Vagina (tissue), 2 donors: ENCODE measurements around the gene CXorf49.
"Not testable (repeated sequence)": the region's sequence is repeated elsewhere in the genome, so short reads cannot be mapped to it uniquely, and the experiment has no call there.

ENCODE experiments used
- POLR2A ChIP-seq, 2 donors: fragments of 450-650 bp; IDR thresholded peaks; one replicate each; pipeline ENCODE4 v1.6.1; 2017; ENCODE audit warnings: antibody characterized with exemption in 2 of 2, mild to moderate bottlenecking in 2 of 2, moderate library complexity in 2 of 2
- TF ChIP-seq, protein P1 (sequence below), 3 experiments: fragments of 450-650 bp in 2 of 3; fragments of 200-600 bp in 1 of 3; sonication (generic) in 1 of 3; IDR thresholded peaks; one replicate each; pipeline ENCODE4 v1.5.1; 2017 to 2019; ENCODE audit warnings: antibody characterized with exemption in 3 of 3, mild to moderate bottlenecking in 2 of 3, moderate library complexity in 2 of 3

DNA sequence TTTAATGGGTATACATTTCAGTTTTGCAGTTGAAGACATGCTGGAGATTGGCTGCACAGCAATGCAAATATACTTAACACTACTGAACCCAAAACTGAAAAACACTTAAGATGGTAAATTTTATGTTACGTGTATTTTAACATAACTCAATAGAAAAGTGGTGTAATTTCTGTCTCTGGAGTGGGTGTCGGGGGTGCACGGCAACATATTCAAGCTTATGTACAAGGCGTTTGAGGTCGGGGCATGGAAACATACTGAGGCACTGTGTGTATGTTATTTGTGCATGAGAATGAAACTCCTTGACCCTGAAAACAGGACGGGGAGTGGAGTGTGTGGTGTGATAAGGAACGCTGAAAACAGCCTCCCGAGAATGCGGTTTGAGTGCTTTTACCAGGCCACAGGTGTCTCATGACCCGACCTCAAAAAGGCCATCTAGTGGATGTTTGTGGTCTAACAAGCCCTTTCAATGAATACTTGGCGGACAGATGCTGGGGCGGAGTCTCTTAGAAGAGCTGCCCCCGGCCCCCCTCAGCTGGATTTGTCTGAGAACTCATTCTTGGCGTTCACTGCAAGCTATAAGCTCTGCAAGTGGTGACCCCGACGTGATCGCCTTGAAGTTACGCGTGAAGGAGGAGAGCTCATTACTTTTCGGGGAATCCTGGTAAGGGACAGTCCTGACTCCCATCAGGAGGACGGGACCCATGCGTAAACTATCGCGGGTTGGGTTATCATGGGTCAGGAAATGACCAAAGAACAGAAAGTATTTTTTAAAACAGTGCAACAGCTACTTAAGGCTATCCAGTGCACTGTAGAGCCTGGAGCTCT lies 21.2 kb downstream of the CXorf49 start:
- not testable (repeated sequence) for TF ChIP-seq POLR2A (IDR thresholded peaks at IDR 0.05)
- TF ChIP-seq, protein P1, sequence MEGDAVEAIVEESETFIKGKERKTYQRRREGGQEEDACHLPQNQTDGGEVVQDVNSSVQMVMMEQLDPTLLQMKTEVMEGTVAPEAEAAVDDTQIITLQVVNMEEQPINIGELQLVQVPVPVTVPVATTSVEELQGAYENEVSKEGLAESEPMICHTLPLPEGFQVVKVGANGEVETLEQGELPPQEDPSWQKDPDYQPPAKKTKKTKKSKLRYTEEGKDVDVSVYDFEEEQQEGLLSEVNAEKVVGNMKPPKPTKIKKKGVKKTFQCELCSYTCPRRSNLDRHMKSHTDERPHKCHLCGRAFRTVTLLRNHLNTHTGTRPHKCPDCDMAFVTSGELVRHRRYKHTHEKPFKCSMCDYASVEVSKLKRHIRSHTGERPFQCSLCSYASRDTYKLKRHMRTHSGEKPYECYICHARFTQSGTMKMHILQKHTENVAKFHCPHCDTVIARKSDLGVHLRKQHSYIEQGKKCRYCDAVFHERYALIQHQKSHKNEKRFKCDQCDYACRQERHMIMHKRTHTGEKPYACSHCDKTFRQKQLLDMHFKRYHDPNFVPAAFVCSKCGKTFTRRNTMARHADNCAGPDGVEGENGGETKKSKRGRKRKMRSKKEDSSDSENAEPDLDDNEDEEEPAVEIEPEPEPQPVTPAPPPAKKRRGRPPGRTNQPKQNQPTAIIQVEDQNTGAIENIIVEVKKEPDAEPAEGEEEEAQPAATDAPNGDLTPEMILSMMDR (IDR thresholded peaks at IDR 0.05) = not testable (repeated sequence)
